Right atrium auricular region (tissue), 2 donors: ENCODE data around the gene DGUOK. TPM values are rescaled to one million over a fixed set of nuclear protein-coding genes. Genes with fewer than 3 reads are reported as not detected.
A peak's percentile ranks its signal among the peaks of the same experiment; 100 is the strongest.

Source experiments
- DNase-seq: peaks from one replicate; pipeline ENCODE4 v3.0.0-alpha.2; 2019; ENCODE audit warnings: low spot score
- H3K27ac ChIP-seq, 2 donors: fragments of 200-600 bp; sonication (generic); 1 replicate in 1 of 2; 2 replicates in 1 of 2; pipeline ENCODE4 v1.5.1; 2016 to 2019
- H3K27me3 ChIP-seq, 2 donors: fragments of 200-600 bp; sonication (generic); one replicate each; pipeline versions ENCODE4 v1.5.1 to v1.6.0; 2017 to 2019
- H3K36me3 ChIP-seq: fragments of 200-600 bp; sonication (generic); one replicate; pipeline ENCODE4 v1.5.1; 2016
- H3K4me1 ChIP-seq, 2 donors: fragments of 200-600 bp; sonication (generic); one replicate each; pipeline versions ENCODE4 v1.5.1 to v1.6.0; 2017 to 2019
- H3K4me3 ChIP-seq, 2 donors: fragments of 200-600 bp; sonication (generic); 1 replicate in 1 of 2; 2 replicates in 1 of 2; pipeline ENCODE4 v1.5.1; 2017 to 2019; ENCODE audit warnings: mild to moderate bottlenecking in 1 of 2, moderate library complexity in 1 of 2
- H3K9me3 ChIP-seq, 2 donors: fragments of 200-600 bp; sonication (generic); one replicate each; pipeline ENCODE4 v1.5.1; 2019
- total RNA-seq, 2 donors: library from RNA; depleted of rRNA; stranded (reverse); fragments of >200 nt; gene quantifications; one replicate each; pipeline ENCODE4 v1.1.0, GENCODE V29; 2016
- TF ChIP-seq, protein P1 (sequence below), 2 donors: fragments of 200-600 bp; sonication (generic); IDR thresholded peaks; one replicate each; pipeline ENCODE4 v1.5.1; 2019; ENCODE audit warnings: antibody characterized with exemption in 2 of 2

Gene DGUOK
- total RNA-seq, 2 donors from 2014 or later, result 33.7 to 36.2 TPM

GRCh38 chr2:73981081-73982001, 54.7 kb downstream of the DGUOK start:
- TF ChIP-seq, protein P1, sequence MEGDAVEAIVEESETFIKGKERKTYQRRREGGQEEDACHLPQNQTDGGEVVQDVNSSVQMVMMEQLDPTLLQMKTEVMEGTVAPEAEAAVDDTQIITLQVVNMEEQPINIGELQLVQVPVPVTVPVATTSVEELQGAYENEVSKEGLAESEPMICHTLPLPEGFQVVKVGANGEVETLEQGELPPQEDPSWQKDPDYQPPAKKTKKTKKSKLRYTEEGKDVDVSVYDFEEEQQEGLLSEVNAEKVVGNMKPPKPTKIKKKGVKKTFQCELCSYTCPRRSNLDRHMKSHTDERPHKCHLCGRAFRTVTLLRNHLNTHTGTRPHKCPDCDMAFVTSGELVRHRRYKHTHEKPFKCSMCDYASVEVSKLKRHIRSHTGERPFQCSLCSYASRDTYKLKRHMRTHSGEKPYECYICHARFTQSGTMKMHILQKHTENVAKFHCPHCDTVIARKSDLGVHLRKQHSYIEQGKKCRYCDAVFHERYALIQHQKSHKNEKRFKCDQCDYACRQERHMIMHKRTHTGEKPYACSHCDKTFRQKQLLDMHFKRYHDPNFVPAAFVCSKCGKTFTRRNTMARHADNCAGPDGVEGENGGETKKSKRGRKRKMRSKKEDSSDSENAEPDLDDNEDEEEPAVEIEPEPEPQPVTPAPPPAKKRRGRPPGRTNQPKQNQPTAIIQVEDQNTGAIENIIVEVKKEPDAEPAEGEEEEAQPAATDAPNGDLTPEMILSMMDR (IDR thresholded peaks at IDR 0.05), result no peak
- H3K36me3 ChIP-seq, result no peaks in the 10 kb centered on the region
- no peak overlapping the region for H3K27ac ChIP-seq
- no peak for DNase-seq
- peak overlapping the region; percentile 27 to 46 for H3K4me3 ChIP-seq
- peaks cover 0 to 56% of the 10 kb centered on the region in 2 donors for H3K4me1 ChIP-seq
- H3K27me3 ChIP-seq, result no peaks in the 10 kb centered on the region
- no peaks in the 10 kb centered on the region for H3K9me3 ChIP-seq

- no peak for DNase-seq
Measured at GRCh38 chr2:73982140-73982617, 55.5 kb downstream of the DGUOK start.

GRCh38 chr2:73983322-73984202, 56.9 kb downstream of the DGUOK start:
- Histone ChIP-seq H3K27ac (peak overlapping the region in 1 of 2 donors; percentile 65), H3K9me3 (no peaks in the 10 kb centered on the region), H3K36me3 (no peaks in the 10 kb centered on the region), H3K4me1 (peaks cover 0 to 77% of the 10 kb centered on the region in 2 donors), H3K27me3 (no peaks in the 10 kb centered on the region), H3K4me3 (peak overlapping the region; percentile 53 to 66)
- TF ChIP-seq, protein P1 (IDR thresholded peaks at IDR 0.05), result no peak
- DNase-seq, result no peak

More at GRCh38 chr2:73982140-73982617, 55.5 kb downstream of the DGUOK start:
- Histone ChIP-seq H3K4me1 (peaks cover 0 to 63% of the 10 kb centered on the region in 2 donors), H3K36me3 (no peaks in the 10 kb centered on the region), H3K9me3 (no peaks in the 10 kb centered on the region), H3K4me3 (peak overlapping the region in 1 of 2 donors; percentile 46), H3K27ac (peak overlapping the region in 1 of 2 donors; percentile 26), H3K27me3 (no peaks in the 10 kb centered on the region)
- TF ChIP-seq, protein P1 (IDR thresholded peaks at IDR 0.05), result no peak

DNA sequence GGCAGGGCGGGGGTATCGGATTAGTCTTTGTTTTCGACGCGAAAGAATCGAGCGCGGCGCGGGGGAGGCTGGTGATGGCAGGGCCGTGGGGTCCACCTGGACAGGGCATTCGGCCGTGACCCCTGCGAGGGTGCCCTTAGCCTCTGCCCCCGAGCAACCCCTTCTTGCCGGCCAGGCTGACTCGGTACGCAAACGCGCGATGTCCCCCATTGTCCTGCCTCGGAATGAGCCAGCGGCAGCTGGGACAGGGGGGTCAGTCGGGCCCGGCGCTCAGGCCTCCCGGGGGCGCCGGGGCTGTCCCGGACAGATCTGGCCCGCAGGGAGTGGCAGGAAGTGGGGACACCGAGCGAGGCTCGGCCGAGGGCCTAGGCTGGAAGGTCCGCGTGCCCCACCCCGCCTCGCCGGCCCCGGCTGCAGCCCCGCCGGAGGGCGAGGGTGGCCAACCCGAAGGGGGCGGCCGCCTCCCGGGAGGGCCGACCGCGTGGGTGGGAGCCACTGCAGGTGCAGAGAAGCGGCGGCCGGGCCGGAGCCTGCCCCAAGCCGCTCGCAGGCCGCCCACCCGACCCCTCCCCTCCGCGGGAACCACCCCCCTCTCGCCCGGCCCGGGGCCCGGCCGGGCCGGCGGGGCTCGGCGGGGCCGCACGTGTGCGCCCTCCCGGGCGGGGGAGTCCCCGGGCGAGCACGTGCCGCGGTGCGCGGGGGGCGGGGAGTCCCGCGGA, 57.7 kb downstream of the DGUOK start, which contains the start of gene TET3:
Gene TET3, plus strand, starts transcription at position 708 of the 719 bp plus-strand sequence. CDS start 1,494 bp downstream, outside the sequence.
- TF ChIP-seq, protein P1 (IDR thresholded peaks at IDR 0.05), result no peak
- no peak for DNase-seq
- Histone ChIP-seq H3K4me3 (peak within 1 kb of the TSS; percentile 53 to 66), H3K27ac (peak within 1 kb of the TSS; percentile 65), H3K36me3 (no peaks in the 10 kb centered on the region), H3K4me1 (peaks cover 0 to 76% of the 10 kb centered on the region in 2 donors), H3K27me3 (no peaks in the 10 kb centered on the region), H3K9me3 (no peaks in the 10 kb centered on the region)

GRCh38 chr2:73984922-73985307, 58.2 kb downstream of the DGUOK start:
- Histone ChIP-seq H3K9me3 (no peaks in the 10 kb centered on the region), H3K4me3 (peak overlapping the region; percentile 53 to 66), H3K36me3 (no peaks in the 10 kb centered on the region), H3K27me3 (no peaks in the 10 kb centered on the region), H3K4me1 (peaks cover 0 to 70% of the 10 kb centered on the region in 2 donors), H3K27ac (no peak overlapping the region)
- TF ChIP-seq, protein P1 (IDR thresholded peaks at IDR 0.05), result no peak
- DNase-seq, result no peak
